K562 (cell line): ENCODE data around the gene ZNF628. TPM values are rescaled to one million over a fixed set of nuclear protein-coding genes. Genes with fewer than 3 reads are reported as not detected.
A peak's percentile ranks its signal among the peaks of the same experiment; 100 is the strongest.

Source experiments
- ATAC-seq: fragments of 200-7000 bp; cut with Tn5 transposase; 3 replicates; pipeline ENCODE4 v1.9.1; 2020; ENCODE audit warnings: moderate library complexity
- BruUV-seq: library from RNA; stranded (reverse); fragments of 400-500 nt; replicated peaks from 2 replicates; lab custom pipeline; 2021; lab: Mats Ljungman, UMichigan
- CTCF ChIA-PET: fragments of 300-600 bp; formaldehyde crosslinking; extraction: SDS; loops from one replicate; lab custom pipeline; 2021; ENCODE audit warnings: low intra/inter-chr PET ratio; lab: Yijun Ruan, JAX
- POLR2A ChIA-PET: fragments of 300-600, 350-650 bp; sonication (Branson Sonifier 250); formaldehyde crosslinking; extraction: SDS; loops from one replicate; lab custom pipeline; 2021; ENCODE audit warnings: antibody characterized with exemption, inconsistent platforms; lab: Yijun Ruan, JAX
- DNase-seq, 4 experiments: peaks; one replicate each; pipeline versions ENCODE4 v3.0.0 to v3.0.0-alpha.2; 2011 to 2018; ENCODE audit warnings: low spot score in 3 of 4, mixed read lengths in 3 of 4; ENCODE audit errors: extremely low read depth in 1 of 4
- FAIRE-seq: peaks from 2 replicates; lab custom pipeline; 2011; peaks lifted over from hg19 to GRCh38; lab: Jason Lieb, UNC
- H2AFZ ChIP-seq: 2 replicates; pipeline ENCODE4 v1.6.0; 2011; ENCODE audit warnings: low read depth, low read length, control low read depth, inconsistent platforms
- H3K27ac ChIP-seq: fragments of 200-600 bp; 3 replicates; pipeline ENCODE4 v1.8.0; 2011; ENCODE audit warnings: low read depth, mild to moderate bottlenecking, control low read depth, inconsistent platforms, low read length, moderate library complexity, mixed read lengths; ENCODE audit errors: extremely low read depth
- H3K27me3 ChIP-seq, 2 experiments: fragments of 300-600 bp in 1 of 2; 2 replicates in 1 of 2; 3 replicates in 1 of 2; pipeline versions ENCODE4 v1.6.0 to v1.8.0; 2011; ENCODE audit warnings: inconsistent platforms in 2 of 2, low read length in 2 of 2, mild to moderate bottlenecking in 1 of 2, mixed read lengths in 1 of 2, moderate library complexity in 1 of 2; ENCODE audit not compliant: control insufficient read depth in 2 of 2, insufficient read depth in 2 of 2
- H3K36me3 ChIP-seq: fragments of 300-600 bp; 3 replicates; pipeline ENCODE4 v1.8.0; 2011; ENCODE audit warnings: mild to moderate bottlenecking, low read length, inconsistent platforms; ENCODE audit not compliant: control insufficient read depth, insufficient read depth
- H3K4me1 ChIP-seq, 2 experiments: fragments of 200-600 bp in 1 of 2; replicated peaks in 1 of 2; 2 replicates in 1 of 2; 3 replicates in 1 of 2; pipeline versions ENCODE4 v1.5.1 to v1.8.0; 2011; ENCODE audit warnings: inconsistent platforms in 2 of 2, low read length in 2 of 2, mild to moderate bottlenecking in 1 of 2, mixed read lengths in 1 of 2, moderate library complexity in 1 of 2; ENCODE audit not compliant: control insufficient read depth in 2 of 2, insufficient read depth in 2 of 2
- H3K4me2 ChIP-seq: 2 replicates; pipeline ENCODE4 v1.6.1; 2011; ENCODE audit warnings: low read length, control low read depth, inconsistent platforms, mixed read lengths; ENCODE audit not compliant: insufficient read depth
- H3K4me3 ChIP-seq: fragments of 200-600 bp; sonication (generic), shearing (Covaris generic); 2 replicates; pipeline ENCODE4 v1.5.1; 2016; ENCODE audit warnings: control low read depth, inconsistent platforms
- H3K79me2 ChIP-seq: fragments of 200-600 bp; 3 replicates; pipeline ENCODE4 v1.8.0; 2011; ENCODE audit warnings: low read length, inconsistent platforms; ENCODE audit not compliant: control insufficient read depth, insufficient read depth
- H3K9ac ChIP-seq, 2 experiments: 2 replicates each; pipeline versions ENCODE4 v1.6.0 to v1.6.1; 2011; ENCODE audit warnings: low read depth in 2 of 2, low read length in 2 of 2, control low read depth in 1 of 2, inconsistent platforms in 1 of 2, mild to moderate bottlenecking in 1 of 2, mixed read lengths in 1 of 2; ENCODE audit not compliant: insufficient read depth in 1 of 2
- H3K9me1 ChIP-seq: one replicate; pipeline ENCODE4 v1.6.0; 2011; ENCODE audit warnings: inconsistent platforms, mild to moderate bottlenecking, low read length, moderate library complexity; ENCODE audit not compliant: control insufficient read depth, insufficient read depth
- H3K9me3 ChIP-seq: replicated peaks from 2 replicates; pipeline ENCODE4 v1.5.1; 2011; ENCODE audit warnings: low read depth, low read length, inconsistent platforms; ENCODE audit not compliant: control insufficient read depth, insufficient read depth
- H4K20me1 ChIP-seq: replicated peaks from 2 replicates; pipeline ENCODE4 v1.6.1; 2011; ENCODE audit warnings: low read length, inconsistent platforms, mixed read lengths; ENCODE audit not compliant: control insufficient read depth, insufficient read depth
- CEBPG ChIP-seq, 3 experiments: fragments of 200-800 bp in 1 of 3; sonication (Bioruptor generic) in 1 of 3; sonication (generic) in 1 of 3; formaldehyde crosslinking in 1 of 3; IDR thresholded peaks in 2 of 3; conservative IDR thresholded peaks in 1 of 3; 2 replicates each; pipeline versions ENCODE4 v1.6.1 to v1.8.0; 2016 to 2022; ENCODE audit warnings: missing compliant biosample characterization in 2 of 3, missing genetic modification characterization in 2 of 3, mild to moderate bottlenecking in 1 of 3, missing genetic modification reagents in 1 of 3
- DMBX1 ChIP-seq: fragments of 250-450 bp; sonication (Bioruptor Pico); IDR thresholded peaks from 2 replicates; pipeline ENCODE4 v1.8.0; 2022; ENCODE audit warnings: inconsistent platforms, mild to moderate bottlenecking, moderate library complexity, borderline replicate concordance
- FOXA1 ChIP-seq: fragments of 450-650 bp; IDR thresholded peaks from 2 replicates; pipeline ENCODE4 v1.6.1; 2016; ENCODE audit warnings: mild to moderate bottlenecking, borderline replicate concordance
- LARP7 ChIP-seq: fragments of 450-650 bp; IDR thresholded peaks from 2 replicates; pipeline ENCODE4 v1.6.1; 2016
- SIN3A ChIP-seq, 2 experiments: fragments of 150-350 bp in 1 of 2; IDR thresholded peaks; 2 replicates each; pipeline ENCODE4 v1.6.1; 2011 to 2016; ENCODE audit warnings: borderline replicate concordance in 2 of 2, low read depth in 2 of 2, low read length in 2 of 2, mild to moderate bottlenecking in 2 of 2, moderate library complexity in 2 of 2; ENCODE audit not compliant: control insufficient read depth in 1 of 2
- SUPT5H ChIP-seq: fragments of 450-650 bp; IDR thresholded peaks from 2 replicates; pipeline ENCODE4 v1.6.1; 2016
- ZNF318 ChIP-seq, 2 experiments: fragments of 450-650 bp; IDR thresholded peaks; 2 replicates each; pipeline ENCODE4 v1.6.1; 2016; ENCODE audit warnings: mild to moderate bottlenecking in 2 of 2, borderline replicate concordance in 1 of 2, low read depth in 1 of 2, moderate library complexity in 1 of 2
- WGBS: fragments of 100-300 bp; shearing (Covaris generic); methylation state at CpG from one replicate; pipeline ENCODE4 v1.1.6; 2016; ENCODE audit warnings: low coverage, mixed read lengths; ENCODE audit not compliant: insufficient coverage; ENCODE audit errors: missing lambda C conversion rate; 5-methylcytosine and 5-hydroxymethylcytosine counted together
- in situ Hi-C: fragments of 300-500 bp; cut with MboI; formaldehyde crosslinking; loops from 4 replicates; pipeline ENCODE4 v1.15.0; 2018; ENCODE audit warnings: inconsistent platforms, mixed read lengths
- intact Hi-C: fragments of 100-400 bp; cut with micrococcal nuclease; formaldehyde crosslinking; loops from 2 replicates; pipeline ENCODE4 v1.14.2; 2022
- polyA plus RNA-seq, 8 experiments: library from polyadenylated mRNA; depleted of rRNA in 4 of 8; stranded (reverse) in 5 of 8; unstranded in 3 of 8; fragments of >200 nt; fragmentation: Nextera tagmentation in 2 of 8; fragmentation: Illumina TruSeq in 1 of 8; extraction: Ambion mirVana in 2 of 8; extraction: Trizol in 1 of 8; gene quantifications; 2 replicates each; pipeline versions ENCODE4 v1.2.1 to v1.2.3, GENCODE V29; 2011 to 2014; ENCODE audit warnings: inconsistent platforms in 1 of 8, missing spikeins in 1 of 8
- total RNA-seq, 7 experiments: library from RNA; depleted of rRNA in 6 of 7; stranded (reverse); fragments of >200 nt in 6 of 7; fragmentation: Illumina TruSeq in 2 of 7; extraction: Trizol in 2 of 7; gene quantifications; 2 replicates each; pipeline versions ENCODE4 v1.2.1 to v1.2.3, GENCODE V29; 2011 to 2021; ENCODE audit warnings: low replicate concordance in 1 of 7
- TF ChIP-seq, protein P1 (sequence below), 2 experiments: IDR thresholded peaks; 2 replicates each; pipeline ENCODE4 v1.6.1; 2011; ENCODE audit warnings: borderline replicate concordance in 1 of 2, control low read depth in 1 of 2, low read depth in 1 of 2, low read length in 1 of 2, mild to moderate bottlenecking in 1 of 2, mixed read lengths in 1 of 2, moderate library complexity in 1 of 2; ENCODE audit not compliant: insufficient read depth in 1 of 2, insufficient read length in 1 of 2, poor library complexity in 1 of 2, severe bottlenecking in 1 of 2; ENCODE audit errors: extremely low read depth in 1 of 2

Gene ZNF628
- total and polyA plus RNA-seq, 9 of the 15 experiments (the other 6 are each of a cell fraction or from before 2014, with no cell fraction given): 0.13 to 13.6 (median 2.2) TPM; not detected in 3

DNA sequence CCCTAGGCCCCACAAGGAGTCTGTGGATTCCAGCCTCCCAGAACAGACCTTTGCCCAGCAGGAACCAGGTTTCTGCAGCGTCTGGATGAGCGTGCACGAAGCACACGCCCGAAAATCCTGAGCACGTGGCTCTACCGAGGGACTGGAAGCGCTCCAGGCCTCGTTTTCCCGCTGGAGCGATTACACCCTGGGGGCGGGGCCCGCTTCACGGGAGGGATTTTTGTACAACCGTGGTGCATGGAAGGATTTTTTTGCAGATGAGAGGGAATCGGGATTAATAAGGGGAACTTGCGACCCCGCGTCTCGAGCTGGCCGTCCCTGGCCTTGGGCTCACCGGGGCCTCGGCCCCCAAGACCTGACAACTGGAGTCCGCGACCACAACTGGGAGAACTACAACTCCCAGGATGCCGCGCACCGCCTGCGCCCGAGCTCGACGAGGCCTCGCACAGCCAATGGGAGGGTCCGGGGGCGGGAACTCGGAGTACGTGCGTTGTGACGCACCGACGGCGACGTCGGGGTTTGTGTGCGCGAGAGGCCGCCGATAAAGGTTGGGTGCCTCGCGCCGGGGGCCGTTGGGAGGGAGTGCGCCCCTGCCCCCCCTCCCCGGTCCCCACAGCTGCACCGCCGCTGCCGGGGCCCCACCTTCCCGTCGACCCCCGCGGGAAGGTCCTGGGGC, at the start of gene ZNF628 (continued):
- TF ChIP-seq, protein P1, sequence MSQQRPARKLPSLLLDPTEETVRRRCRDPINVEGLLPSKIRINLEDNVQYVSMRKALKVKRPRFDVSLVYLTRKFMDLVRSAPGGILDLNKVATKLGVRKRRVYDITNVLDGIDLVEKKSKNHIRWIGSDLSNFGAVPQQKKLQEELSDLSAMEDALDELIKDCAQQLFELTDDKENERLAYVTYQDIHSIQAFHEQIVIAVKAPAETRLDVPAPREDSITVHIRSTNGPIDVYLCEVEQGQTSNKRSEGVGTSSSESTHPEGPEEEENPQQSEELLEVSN (IDR thresholded peaks at IDR 0.05; ENCODE audit: borderline replicate concordance in 1 of 2, extremely low read depth in 1 of 2, insufficient read depth in 1 of 2, insufficient read length in 1 of 2, low read depth in 1 of 2, low read length in 1 of 2, poor library complexity in 1 of 2, severe bottlenecking in 1 of 2): peak; percentile 98
- TF ChIP-seq SUPT5H (peak; percentile 57), LARP7 (no peak)

GRCh38 chr19:55431183-55431582, 45.2 kb upstream of the ZNF628 start:
- Histone ChIP-seq H3K9me1 (no peaks in the 10 kb centered on the region), H3K9me3 (no peaks in the 10 kb centered on the region), H4K20me1 (peaks cover 4% of the 10 kb centered on the region; the same call in 1 of the 2 replicates), H3K4me2 (no peak overlapping the region), H3K9ac (no peak overlapping the region), H3K27me3 (peaks cover 0 to 13% of the 10 kb centered on the region in 2 experiments; a peak in 2 of 5 replicates), H3K4me1 (peaks cover 0 to 10% of the 10 kb centered on the region in 2 experiments; a peak in 1 of 5 replicates), H3K36me3 (no peaks in the 10 kb centered on the region), H3K79me2 (no peaks in the 10 kb centered on the region), H3K27ac (no peak overlapping the region), H3K4me3 (no peak overlapping the region), H2AFZ (no peak overlapping the region)
- BruUV-seq: no TSS peak
- intact Hi-C loops: no loop called here
- POLR2A ChIA-PET: interaction anchor here (0.5 kb wide), 1 partner anchor 92 kb away, joined by 3 read pairs; the partner anchor contains the start of gene KMT5C
- FAIRE-seq (no peak), DNase-seq (no peak), ATAC-seq (no peak)
- CTCF ChIA-PET: no interaction called here
- in situ Hi-C loops: loop anchor here (25.0 kb wide), 1 partner anchor 769 kb away; the partner anchor contains the start of gene LILRB4
- 0% methylated on average over 1 of the region's 1 CpG for WGBS
- no peak for TF ChIP-seq FOXA1
- no peak for TF ChIP-seq CEBPG (CRISPR knock-in tag; IDR thresholded peaks at IDR 0.05)
- TF ChIP-seq CEBPG (tag; conservative IDR thresholded peaks at IDR 0.05 in 1 of 2, IDR thresholded peaks at IDR 0.05 in 1 of 2): peak in 1 of 2 experiments; percentile 39; a peak in 1 of 4 replicates
- TF ChIP-seq SIN3A (IDR thresholded peaks at IDR 0.05; ENCODE audit: borderline replicate concordance in 2 of 2, control insufficient read depth in 1 of 2, low read depth in 2 of 2, low read length in 2 of 2): no peak
- no peak for TF ChIP-seq DMBX1 (CRISPR knock-in tag)
- TF ChIP-seq ZNF318 (IDR thresholded peaks at IDR 0.05; ENCODE audit: borderline replicate concordance in 1 of 2, low read depth in 1 of 2): peak in 1 of 2 experiments; percentile 42; a peak in 1 of 4 replicates
